Fibroblast of skin of abdomen (primary cell): ENCODE measurements around the gene PHC2.
A peak's percentile ranks its signal among the peaks of the same experiment; 100 is the strongest.
"Not testable (repeated sequence)": the region's sequence is repeated elsewhere in the genome, so short reads cannot be mapped to it uniquely, and the experiment has no call there.

ENCODE experiments used
- DNase-seq: peaks from one replicate; pipeline ENCODE4 v3.0.0-alpha.2; 2013

PHC2 gene

GRCh38 chr1:33310702-33311101, 120.2 kb downstream of the PHC2 start:
- DNase-seq, result no peak

DNA sequence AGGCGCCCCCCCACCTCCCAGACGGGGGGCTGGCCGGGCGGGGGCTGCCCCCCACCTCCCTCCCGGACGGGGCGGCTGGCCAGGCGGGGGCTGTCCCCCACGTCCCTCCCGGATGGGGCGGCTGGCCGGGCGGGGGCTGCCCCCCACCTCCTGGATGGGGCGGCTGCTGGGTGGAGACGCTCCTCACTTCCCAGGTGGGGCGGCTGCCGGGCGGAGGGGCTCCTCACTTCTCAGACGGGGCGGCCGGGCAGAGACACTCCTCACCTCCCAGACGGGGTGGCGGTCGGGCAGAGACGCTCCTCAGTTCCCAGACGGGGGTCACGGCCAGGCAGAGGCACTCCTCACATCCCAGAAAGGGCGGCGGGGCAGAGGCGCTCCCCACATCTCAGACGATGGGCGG, 121.5 kb downstream of the PHC2 start:
- DNase-seq, result not testable (repeated sequence)

GRCh38 chr1:33307494-33307864, 123.4 kb downstream of the PHC2 start:
- no peak for DNase-seq

DNA sequence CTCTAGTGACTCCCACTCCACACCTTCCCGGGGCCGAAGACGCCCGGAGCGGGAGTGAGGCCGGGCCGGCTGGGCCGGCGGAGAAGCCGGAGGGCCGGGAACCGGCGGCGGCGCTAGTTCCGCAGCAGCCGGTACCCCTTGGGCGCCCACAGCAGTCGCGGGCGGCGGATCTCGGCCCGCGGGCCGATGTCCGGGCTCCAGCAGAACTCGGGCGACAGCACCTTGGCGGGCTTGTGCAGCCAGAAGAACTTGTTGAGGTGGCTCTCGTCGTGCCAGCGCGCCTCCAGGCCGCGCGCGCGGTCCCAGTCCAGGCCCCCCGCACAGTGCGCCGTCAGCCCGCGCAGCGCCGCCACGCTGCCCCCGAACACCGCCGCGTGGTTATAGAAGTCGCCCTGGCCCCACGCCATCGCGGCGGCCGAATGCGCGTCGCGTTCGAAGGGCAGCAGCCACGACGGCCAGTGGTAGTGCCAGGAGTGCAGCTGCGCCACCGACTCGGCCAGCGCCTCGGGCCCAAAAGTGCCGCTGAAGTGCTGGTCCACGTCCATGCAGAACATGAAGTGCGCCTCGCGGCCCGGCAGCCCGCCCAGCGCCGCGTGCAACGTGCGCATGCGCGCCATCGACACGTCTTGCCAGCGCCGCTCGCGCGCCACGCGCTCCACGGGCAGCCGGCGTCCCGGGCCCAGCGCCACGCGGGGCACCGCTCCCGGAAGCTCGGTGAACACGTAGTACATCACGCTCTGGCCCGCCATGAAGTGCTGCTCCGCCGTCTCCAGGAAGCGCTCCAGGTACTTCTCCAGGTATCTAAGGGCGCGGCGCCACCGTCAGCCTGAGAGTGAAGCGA, 124.0 kb downstream of the PHC2 start:
- DNase-seq, result peak; percentile 42

DNA sequence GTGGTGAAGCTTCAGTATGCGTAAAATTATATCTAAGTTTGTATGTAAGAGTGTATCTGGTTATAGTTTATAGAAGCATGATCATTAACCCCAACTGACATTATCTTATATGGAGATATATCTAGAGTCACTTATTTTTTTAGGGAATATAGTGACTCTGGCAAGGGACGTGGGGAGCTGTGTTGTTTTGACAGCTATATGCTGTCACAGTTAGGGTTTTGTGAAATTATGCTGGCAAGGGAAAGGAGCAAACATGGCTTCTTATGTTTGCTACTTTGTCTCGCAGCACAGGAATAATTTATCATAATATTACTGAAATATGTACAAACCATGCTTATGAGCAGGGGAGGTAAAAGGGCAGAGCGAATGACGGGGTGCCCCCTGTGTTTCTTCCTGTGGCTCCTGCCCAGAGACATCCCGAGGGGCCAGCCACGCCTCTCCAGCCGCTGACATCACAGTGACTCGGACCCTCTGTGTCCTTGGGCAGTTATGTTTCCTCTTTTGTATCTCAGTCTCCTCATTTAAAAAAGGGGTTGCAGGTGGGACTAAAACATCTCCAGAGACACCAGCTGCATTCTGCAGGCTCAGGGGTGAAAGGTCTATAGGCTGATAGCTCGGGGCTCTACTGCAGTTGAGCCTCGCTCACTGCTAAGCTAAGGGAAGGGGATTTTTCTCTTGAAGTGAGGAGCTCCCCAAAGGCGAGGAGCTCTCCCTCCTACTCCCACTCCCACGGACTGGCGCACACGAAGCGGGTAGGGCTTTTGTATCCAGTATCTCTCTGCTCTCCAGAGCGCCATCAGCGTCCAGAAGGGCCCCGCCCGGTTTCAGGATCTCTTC, 124.9 kb downstream of the PHC2 start:
- DNase-seq, result no peak

GRCh38 chr1:33305016-33305415, 125.9 kb downstream of the PHC2 start:
- no peak for DNase-seq

DNA sequence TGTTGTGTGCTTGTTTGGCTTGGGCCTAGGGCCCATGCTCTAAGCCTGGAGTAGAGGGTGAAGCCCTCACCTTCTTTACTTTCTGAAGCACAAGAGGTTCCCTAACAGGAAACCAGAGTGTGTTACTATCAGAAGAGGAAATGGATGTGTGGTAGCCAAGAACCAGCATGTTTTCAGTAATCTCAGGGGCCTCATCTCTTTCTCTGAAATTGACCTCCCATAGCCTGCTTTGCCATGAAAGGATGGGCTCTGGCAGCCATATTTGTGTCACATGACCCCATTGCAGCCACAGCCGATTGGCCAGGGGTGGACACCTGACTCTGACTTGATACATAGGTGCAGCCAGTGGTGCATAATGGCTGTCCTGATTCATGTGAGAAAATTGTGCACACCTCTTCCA, 128.6 kb downstream of the PHC2 start:
- no peak for DNase-seq

DNA sequence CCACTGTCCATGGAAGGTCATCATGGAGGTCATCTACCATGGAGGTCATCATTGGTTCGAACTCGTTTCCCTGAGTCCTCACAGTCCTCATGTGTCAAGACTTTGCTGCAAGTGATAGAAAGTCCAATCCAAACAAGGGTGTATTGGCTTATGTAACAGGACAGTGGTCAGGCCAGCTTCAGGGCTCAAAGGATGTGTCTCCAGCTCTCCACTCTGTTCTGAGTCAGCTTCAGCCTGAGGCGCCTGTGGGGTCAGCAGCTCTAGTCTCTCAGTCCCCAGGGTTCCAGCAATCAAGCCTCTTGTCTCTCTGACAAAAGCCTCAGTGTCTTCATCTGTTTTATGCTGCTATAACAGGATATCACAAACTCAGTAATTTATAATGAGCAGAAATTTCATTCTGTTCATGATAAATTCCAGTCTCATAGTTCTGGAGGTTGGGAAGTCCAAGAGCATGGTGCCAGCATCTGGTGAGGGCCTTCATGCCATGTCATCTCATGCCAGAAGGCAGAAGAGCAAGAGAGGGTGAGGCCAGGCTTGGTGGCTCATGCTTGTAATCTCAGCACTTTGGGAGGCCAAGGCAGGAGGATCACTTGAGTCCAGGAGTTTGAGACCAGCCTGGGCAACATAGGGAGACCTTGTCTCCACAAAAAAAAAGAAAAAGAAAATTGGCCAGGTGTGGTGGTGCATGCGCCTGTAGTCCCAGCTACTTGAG, 129.5 kb downstream of the PHC2 start:
- DNase-seq, result no peak

- DNase-seq, result peak; percentile 78
Measured at GRCh38 chr1:33300673-33301072, 130.2 kb downstream of the PHC2 start.

DNA sequence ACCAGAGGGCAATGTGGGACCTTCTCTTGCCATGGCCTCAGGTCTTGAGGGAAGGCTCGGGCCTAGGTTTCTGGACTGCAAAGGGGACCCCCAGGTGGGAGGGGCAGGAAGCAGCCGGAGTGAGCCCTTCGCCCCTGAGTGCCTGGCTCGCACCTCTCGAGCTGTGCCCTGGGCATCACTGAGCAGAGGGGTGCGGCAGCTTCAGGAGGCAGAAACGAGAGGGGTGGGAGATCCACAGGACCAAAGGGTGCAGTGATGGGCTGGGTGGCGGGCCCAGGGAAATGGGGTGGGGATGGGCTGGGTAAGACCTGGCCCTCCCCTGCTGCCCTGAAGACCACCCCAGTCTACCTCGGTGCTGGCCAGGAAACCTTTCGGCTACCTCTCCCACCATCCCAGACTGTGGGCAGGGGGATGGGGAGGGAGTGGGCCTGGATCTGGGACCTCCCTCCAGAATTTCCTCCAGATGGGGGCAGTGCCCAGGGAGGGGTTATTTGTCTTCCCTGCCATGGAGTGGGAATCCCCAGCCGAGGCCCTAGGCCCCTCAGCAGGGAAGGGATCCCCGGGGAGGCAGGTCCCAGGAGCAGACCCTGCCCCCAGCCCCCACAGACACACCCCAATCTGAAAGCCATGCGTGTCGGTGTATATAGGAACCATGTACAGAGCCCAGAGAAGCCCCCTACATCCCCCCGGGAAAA, 131.3 kb downstream of the PHC2 start:
- DNase-seq, result no peak

GRCh38 chr1:33298623-33299277, 132.1 kb downstream of the PHC2 start:
- DNase-seq, result peak; percentile 44

GRCh38 chr1:33297911-33298622, 132.8 kb downstream of the PHC2 start:
- no peak for DNase-seq

DNA sequence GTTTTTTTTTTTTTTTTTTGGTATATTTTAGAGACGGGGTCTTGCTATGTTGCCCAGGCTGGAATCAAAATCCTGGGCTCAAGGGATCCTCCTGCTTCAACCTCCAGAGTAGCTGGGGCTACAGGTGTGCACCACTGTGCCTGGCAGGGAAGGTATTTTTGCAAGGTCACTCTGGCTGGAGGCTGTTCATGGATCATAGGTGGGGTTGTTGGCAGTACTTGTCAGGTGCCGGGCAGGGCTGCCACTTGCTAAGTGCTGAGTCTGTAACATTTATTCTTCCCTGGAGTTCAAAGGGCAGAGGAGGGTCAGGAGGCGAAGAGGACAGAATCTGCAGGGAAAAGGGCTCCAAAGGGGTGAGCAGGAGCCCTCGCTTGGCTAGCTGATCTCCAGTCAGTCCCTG, 134.1 kb downstream of the PHC2 start:
- no peak for DNase-seq

GRCh38 chr1:33296082-33296458, 134.8 kb downstream of the PHC2 start:
- no peak for DNase-seq

DNA sequence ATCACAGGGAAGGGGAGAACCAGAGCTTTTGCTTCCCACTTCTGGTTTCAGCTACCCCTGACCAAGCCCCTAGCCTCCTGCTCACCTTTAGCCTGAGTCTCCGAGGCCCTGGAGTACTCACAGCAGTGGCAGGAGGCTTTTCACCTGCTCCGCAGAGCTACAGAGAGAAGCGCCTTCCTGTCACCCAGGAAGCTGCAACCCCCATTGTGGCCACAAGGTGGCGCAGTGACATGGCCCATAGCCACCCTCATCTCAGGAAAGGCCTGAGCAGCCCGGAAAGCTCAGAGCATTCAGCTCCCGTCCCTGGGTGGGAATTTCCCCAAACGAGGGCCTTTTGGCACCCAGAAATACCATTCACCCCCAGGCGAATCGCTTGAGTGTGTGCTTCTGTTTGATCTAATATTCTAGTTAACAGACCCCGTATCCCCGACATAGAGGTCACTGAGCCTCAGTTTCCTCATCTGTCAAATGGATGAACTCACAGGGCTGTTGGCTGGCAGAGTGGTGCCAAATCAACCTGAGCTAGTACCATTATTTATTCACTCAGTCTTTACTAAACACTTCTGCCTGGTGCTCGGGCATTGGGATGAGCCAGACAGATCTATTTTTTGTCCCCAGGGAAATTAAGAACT, 135.3 kb downstream of the PHC2 start:
- peak; percentile 70 for DNase-seq

DNA sequence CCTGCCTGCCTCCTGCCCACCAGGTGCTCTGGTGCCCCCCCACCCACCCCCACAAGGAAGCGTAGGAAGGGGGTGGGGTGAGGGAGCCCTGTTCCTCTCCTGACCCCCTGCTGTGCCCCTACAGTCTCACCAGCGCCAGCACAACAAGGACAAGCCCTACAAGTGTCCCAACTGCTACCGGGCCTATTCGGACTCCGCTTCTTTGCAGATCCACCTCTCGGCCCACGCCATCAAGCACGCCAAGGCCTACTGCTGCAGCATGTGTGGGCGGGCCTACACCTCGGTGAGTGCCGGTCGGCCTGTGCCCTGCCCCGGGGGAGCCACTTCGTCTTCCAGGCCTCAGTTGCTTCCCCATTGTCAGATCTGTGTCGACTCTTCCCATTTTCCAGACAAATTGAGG, 135.9 kb downstream of the PHC2 start:
- no peak for DNase-seq

DNA sequence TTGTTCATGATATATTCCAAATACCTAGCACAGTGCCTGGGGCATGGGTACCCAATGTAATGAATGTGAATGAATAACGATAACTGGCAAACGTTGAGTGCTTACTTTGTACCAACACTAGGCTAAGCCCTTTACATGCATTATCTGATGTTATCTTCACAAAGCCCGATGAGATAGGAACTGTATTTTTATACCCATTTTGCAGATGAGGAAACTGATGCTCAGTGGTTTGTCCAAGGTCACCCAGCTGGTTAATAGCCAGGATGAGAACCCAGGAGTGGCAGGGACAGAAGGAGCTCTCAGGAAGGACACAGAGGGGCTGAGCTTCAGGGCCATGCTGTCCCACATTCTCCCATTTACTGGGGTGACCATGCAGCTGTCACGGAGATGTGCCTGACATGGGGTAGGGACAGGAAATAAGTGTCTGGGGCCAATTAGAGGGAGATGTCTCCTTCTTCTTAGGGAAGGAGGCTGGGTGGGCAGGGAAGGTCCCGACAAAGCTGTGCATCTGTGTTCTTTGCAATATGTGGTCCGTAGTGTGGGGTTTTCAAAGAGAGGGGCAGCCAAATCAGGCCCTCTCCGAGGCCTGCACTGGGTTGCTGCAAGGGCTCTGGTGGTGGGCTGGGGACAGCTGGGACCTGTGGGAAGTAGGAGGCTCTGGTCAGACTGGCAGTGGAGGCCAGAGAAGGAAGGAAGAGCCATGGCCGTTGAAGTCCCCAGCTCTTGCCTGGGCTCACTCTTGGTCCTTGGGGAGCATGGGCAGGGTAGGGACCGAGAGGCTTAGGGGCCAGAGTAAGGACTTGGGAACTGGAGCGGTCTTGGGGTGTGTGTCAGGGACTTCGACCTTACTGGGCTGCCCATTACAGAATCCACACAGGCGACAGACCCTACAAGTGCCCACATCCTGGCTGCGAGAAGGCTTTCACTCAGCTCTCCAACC, 136.6 kb downstream of the PHC2 start:
- DNase-seq, result no peak

- no peak for DNase-seq
Measured at GRCh38 chr1:33292726-33293340, 138.1 kb downstream of the PHC2 start.

DNA sequence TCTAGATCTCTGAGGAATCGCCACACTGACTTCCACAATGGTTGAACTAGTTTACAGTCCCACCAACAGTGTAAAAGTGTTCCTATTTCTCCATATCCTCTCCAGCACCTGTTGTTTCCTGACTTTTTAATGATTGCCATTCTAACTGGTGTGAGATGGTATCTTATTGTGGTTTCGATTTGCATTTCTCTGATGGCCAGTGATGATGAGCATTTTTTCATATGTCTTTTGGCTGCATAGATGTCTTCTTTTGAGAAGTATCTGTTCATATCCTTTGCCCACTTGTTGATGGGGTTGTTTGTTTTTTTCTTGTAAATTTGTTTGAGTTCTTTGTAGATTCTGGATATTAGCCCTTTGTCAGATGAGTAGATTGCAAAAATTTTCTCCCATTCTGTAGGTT, 140.3 kb downstream of the PHC2 start:
- DNase-seq, result not testable (repeated sequence)

DNA sequence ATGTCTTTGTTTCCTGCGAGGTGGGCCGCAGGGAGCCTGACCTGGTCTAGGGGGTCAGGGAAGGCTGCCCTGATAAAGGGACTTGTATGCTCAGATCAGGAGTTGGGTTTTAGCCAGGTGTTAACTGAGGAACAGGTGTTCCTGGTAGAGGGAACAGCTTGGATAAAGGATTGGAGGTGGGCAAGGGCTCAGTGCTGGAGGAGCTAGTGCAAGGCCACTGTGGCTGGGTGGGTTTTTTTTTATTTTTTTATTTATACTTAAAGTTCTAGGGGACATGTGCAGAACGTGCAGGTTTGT, 141.1 kb downstream of the PHC2 start:
- DNase-seq, result no peak
